AG09319 (cell line): ENCODE measurements around the gene IRF2BP2.

Source experiments
- DNase-seq: peaks from one replicate; pipeline ENCODE4 v3.0.0-alpha.2; 2010; ENCODE audit warnings: low read depth; ENCODE audit errors: extremely low read depth
- TF ChIP-seq, protein P1 (sequence below): IDR thresholded peaks from 2 replicates; pipeline ENCODE4 v1.5.1; 2011; ENCODE audit warnings: low read depth, mild to moderate bottlenecking, inconsistent platforms, low read length, moderate library complexity

IRF2BP2 gene

DNA sequence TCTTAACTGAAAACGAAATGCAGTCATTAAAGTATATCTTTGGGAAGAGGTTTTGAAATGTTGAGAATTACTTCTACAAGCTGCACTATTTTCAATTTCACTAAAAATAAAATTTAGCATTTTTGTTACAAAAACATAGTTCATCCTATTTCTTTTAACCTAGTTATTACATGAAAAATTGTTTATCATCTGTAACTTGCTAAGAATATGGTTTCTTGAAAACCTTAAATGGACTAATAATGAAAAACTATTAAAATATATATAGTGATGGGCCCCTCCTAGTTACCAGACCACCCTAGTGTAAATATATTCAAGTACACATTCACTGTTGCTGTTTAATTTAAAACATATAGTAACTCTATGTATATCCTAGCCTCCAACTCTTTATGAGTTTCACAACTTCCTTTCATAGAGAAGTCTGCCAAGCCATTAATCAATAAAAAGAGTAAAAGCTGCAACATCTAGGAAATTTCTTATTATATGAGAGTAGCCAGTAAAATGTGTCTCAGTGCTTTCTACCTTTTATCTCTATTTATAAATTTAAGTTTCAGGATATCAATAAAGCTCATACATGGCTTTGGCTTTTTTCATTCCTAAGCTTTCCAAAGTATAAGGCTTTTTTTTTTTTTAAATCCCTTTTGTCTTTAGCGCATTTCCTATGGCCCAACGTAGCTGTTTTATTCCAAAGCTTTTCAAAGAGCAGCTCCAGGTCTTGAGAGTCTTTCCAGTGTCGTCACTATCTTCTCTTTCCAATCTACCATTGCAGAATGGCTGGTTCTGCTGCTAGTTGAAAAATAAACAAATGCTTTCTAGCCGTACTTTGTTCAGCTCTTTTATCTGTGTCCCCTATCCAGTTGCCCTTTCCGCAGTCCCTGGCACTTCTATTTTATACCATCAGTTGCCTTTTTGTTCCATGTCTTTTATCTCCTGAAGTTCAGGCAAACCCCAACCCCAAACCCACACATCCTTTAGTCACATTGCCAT is 6.5 kb downstream of the IRF2BP2 start:
- DNase-seq: no peak
- TF ChIP-seq, protein P1, sequence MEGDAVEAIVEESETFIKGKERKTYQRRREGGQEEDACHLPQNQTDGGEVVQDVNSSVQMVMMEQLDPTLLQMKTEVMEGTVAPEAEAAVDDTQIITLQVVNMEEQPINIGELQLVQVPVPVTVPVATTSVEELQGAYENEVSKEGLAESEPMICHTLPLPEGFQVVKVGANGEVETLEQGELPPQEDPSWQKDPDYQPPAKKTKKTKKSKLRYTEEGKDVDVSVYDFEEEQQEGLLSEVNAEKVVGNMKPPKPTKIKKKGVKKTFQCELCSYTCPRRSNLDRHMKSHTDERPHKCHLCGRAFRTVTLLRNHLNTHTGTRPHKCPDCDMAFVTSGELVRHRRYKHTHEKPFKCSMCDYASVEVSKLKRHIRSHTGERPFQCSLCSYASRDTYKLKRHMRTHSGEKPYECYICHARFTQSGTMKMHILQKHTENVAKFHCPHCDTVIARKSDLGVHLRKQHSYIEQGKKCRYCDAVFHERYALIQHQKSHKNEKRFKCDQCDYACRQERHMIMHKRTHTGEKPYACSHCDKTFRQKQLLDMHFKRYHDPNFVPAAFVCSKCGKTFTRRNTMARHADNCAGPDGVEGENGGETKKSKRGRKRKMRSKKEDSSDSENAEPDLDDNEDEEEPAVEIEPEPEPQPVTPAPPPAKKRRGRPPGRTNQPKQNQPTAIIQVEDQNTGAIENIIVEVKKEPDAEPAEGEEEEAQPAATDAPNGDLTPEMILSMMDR: no peak

DNA sequence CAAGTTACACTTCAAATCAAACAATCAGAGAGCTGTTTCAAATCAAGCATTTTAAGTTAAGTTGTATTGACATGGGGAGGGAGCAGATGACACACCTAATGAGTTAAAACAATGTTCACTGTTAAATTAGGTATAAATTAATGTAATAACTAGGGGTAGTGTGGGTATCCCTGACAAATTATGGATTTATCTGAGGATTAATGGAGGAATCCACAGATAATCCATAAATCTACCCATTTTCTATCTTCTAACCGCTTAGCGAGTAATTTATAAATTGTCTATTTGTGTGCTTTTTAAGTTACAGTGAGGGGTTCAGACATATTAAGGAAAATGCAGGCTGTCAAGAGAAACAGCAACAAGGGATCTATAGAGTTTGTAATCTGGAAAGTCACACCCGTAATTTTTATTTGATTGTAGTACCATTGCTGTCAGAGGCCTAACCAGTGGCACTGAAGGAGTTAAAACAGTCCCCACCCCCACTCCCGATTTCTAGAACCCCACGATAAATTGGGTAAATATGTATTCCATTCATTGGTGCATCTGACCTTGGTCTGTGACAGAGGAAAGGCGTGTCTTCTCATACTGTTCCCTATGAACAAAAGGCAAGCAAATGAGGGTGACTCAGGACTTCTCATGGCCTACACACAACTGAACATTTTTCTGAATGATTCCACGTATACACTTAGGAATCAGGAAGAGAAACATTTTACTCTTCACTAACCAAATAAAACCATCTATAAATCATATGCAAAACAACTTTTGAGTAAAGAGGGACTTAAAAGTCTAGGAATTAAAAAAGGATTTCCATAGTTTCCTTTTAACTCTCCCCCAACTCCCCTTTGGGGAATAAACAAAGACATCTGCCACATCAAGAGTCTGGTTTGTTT is 7.4 kb downstream of the IRF2BP2 start:
- no peak for DNase-seq
- TF ChIP-seq, protein P1: no peak

DNA sequence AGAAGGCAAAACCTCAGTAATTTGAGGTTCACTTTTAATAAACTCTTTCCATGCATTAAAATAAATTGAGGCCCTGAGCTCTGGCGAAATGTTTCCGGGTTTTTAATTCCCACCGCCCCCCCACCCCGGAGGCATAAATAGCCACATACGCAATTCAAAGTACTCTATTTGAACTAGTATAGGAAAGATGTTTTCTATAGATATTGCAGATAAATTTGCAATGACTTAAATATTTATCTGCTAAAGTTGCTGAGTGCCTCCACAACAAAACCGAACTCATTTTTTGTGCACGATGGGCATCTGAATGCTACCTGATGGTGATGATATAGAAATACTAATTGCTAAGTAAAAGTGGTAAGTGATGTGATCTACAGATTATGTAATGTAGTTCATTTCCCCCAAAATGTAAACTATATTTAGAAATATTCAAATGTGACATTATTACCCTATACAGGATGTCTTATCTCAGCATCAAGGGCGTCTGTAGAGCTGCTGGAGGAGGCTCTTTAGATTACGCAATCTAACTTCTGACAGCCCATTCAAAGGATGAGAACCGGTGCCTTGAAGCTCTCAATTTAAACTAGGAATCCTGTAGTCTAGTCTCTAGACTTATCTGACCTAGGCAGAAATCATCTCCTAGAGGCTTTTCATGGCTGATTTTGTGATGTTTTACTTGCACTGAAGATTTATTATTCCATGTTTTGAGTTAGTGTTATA is 8.5 kb downstream of the IRF2BP2 start:
- no peak for DNase-seq
- TF ChIP-seq, protein P1: no peak

DNA sequence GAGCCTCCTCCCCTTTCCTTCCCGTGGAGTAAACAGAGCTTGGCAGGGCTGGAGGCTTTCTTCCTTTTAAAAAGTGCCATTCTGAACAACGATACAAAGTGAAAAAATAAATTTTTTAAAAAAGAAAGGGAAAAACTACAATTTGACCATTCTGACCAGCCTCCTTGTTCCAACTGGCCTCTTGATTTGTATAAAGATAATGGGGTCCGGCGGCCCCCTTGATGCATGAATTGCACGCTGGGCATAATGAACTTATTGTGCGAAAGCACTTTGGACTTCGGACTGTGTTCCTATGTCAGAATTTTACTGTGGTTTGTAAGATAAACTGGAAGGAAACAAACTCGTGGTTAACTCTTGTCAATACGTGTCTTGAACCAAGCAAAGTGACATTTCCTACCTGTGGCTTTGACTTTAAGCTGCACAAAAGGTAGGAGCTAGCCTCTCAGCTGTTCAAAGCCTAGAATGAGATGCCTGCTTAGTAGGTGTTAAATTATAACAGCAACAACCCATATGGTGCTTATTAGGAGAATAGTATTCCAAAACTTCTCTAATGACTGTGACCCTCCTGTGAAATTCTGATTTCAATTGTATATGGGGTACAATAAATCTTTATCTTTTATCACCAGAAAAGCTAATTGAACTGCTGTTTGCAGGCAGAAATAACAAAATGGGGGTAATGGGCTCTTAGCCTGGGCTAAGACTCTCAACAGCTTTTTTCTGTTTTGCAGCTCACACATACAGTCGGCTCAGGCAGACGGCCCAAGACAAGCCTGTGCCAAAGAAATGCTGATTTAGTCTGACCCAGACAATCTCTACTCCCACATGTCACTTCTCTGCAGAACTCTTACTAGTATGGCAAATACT is 9.3 kb downstream of the IRF2BP2 start:
- DNase-seq: no peak
- TF ChIP-seq, protein P1: no peak

DNA sequence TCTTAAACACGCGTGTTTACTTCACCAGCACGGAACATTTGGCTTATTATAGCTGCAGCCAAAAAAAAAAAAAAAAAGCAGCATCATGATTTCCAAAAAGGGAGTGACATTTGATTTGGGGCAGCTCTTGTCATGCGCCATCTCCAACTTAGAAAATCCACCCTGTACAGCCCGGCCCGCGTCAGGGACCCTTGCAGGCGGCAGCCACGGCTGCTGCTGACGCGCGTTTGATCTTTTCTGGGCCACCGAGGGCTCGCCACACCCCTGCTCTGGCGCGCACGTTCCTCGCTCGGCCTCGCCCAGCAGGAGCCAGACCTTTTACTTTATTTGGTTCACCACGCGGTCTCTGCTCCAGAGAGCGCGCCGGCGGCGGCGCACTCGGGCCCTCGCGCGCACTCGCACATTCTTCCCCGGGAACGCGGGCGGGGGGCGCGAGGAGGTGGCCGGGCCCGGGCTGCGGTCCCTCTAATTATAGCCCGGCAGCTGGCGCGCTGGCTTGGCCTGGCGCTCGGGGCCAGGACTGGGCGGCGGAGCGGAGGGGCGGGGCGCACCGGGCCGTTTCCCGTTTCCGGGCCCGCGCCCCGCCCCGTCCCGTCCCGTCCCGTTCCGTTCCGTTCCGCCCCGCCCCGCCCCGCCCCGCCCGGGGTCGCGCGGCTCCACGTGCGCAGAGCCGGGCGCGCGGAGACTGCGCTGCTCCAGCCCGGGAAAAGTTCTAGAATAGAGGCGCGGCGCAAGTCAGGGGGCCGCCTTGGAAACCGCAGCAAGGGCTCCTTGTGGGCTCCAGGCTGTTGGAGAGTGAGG is 10.2 kb downstream of the IRF2BP2 start:
- TF ChIP-seq, protein P1: no peak
- no peak for DNase-seq
